GM23338 (cell line): ENCODE measurements around the gene S1PR3. TPM values are rescaled to one million over a fixed set of nuclear protein-coding genes. Genes with fewer than 3 reads are reported as not detected.

Source experiments
- ATAC-seq: fragments of 200-7000 bp; cut with Tn5 transposase; 3 replicates; pipeline ENCODE4 v1.9.1; 2020
- DNase-seq: peaks from one replicate; pipeline ENCODE4 v3.0.0-alpha.2; 2015; ENCODE audit warnings: low spot score
- H2AFZ ChIP-seq: fragments of 200-600 bp; sonication (generic); 2 replicates; pipeline ENCODE4 v1.8.0; 2016; ENCODE audit warnings: antibody characterized with exemption, mild to moderate bottlenecking, moderate library complexity
- H3F3A ChIP-seq: fragments of 200-600 bp; sonication (generic); replicated peaks from 2 replicates; pipeline ENCODE4 v1.8.0; 2017; ENCODE audit warnings: antibody characterized with exemption, mixed run types, low read depth
- H3K27ac ChIP-seq: fragments of 200-600 bp; sonication (generic); 2 replicates; pipeline ENCODE4 v1.6.1; 2016; ENCODE audit warnings: low read depth
- H3K27me3 ChIP-seq: fragments of 200-600 bp; sonication (generic); 2 replicates; pipeline ENCODE4 v1.8.0; 2016; ENCODE audit warnings: mild to moderate bottlenecking, mixed run types, moderate library complexity; ENCODE audit not compliant: insufficient read depth
- H3K36me3 ChIP-seq: fragments of 200-600 bp; sonication (generic); 2 replicates; pipeline ENCODE4 v1.8.0; 2016; ENCODE audit warnings: mild to moderate bottlenecking; ENCODE audit not compliant: insufficient read depth
- H3K4me1 ChIP-seq: fragments of 200-600 bp; sonication (generic); 2 replicates; pipeline ENCODE4 v1.8.0; 2016; ENCODE audit warnings: mild to moderate bottlenecking, moderate library complexity; ENCODE audit not compliant: insufficient read depth
- H3K4me2 ChIP-seq: fragments of 200-600 bp; sonication (generic); 2 replicates; pipeline ENCODE4 v1.7.1; 2017; ENCODE audit warnings: mixed run types
- H3K4me3 ChIP-seq: fragments of 200-600 bp; sonication (generic); 2 replicates; pipeline ENCODE4 v1.6.1; 2016; ENCODE audit warnings: mixed run types
- H3K79me2 ChIP-seq: fragments of 200-600 bp; sonication (generic); replicated peaks from 2 replicates; pipeline ENCODE4 v1.8.0; 2017; ENCODE audit warnings: mild to moderate bottlenecking; ENCODE audit not compliant: insufficient read depth
- H3K9me2 ChIP-seq: fragments of 200-600 bp; sonication (generic); 2 replicates; pipeline ENCODE4 v1.8.0; 2017; ENCODE audit not compliant: insufficient read depth
- H4K20me1 ChIP-seq: fragments of 200-600 bp; sonication (generic); replicated peaks from 2 replicates; pipeline ENCODE4 v1.8.0; 2017; ENCODE audit warnings: mild to moderate bottlenecking; ENCODE audit not compliant: insufficient read depth
- H3K27ac Mint-ChIP-seq: 2 replicates; pipeline ENCODE4 v1.8.0; 2020; ENCODE audit warnings: inconsistent platforms, mild to moderate bottlenecking, moderate library complexity, mixed read lengths
- H3K27me3 Mint-ChIP-seq: 3 replicates; pipeline ENCODE4 v1.8.0; 2022; ENCODE audit warnings: low read depth, mild to moderate bottlenecking, moderate library complexity, mixed read lengths, inconsistent platforms; ENCODE audit not compliant: insufficient read depth, poor library complexity
- H3K36me3 Mint-ChIP-seq: 3 replicates; pipeline ENCODE4 v1.8.0; 2021; ENCODE audit warnings: low read depth, mild to moderate bottlenecking, inconsistent platforms, moderate library complexity, mixed read lengths
- H3K4me1 Mint-ChIP-seq: 3 replicates; pipeline ENCODE4 v1.8.0; 2020; ENCODE audit warnings: mild to moderate bottlenecking, inconsistent platforms, mixed read lengths
- H3K4me3 Mint-ChIP-seq: 3 replicates; pipeline ENCODE4 v1.8.0; 2021; ENCODE audit warnings: moderate library complexity, mild to moderate bottlenecking, inconsistent platforms, mixed read lengths
- H3K9me3 Mint-ChIP-seq: 3 replicates; pipeline ENCODE4 v1.8.0; 2020; ENCODE audit warnings: moderate library complexity, mild to moderate bottlenecking, inconsistent platforms, mixed read lengths
- CREB1 ChIP-seq: fragments of 250-450 bp; sonication (Bioruptor Pico); IDR thresholded peaks from 2 replicates; pipeline ENCODE4 v1.5.0; 2020; ENCODE audit warnings: low read depth, mild to moderate bottlenecking, moderate library complexity
- EZH2 ChIP-seq: fragments of 200-600 bp; sonication (generic); IDR thresholded peaks from one replicate; pipeline ENCODE4 v1.8.0; 2017; ENCODE audit warnings: antibody characterized with exemption, mild to moderate bottlenecking, low read depth; ENCODE audit not compliant: unreplicated experiment
- EZH2phosphoT487 ChIP-seq: fragments of 200-600 bp; sonication (generic); IDR thresholded peaks from one replicate; pipeline ENCODE4 v1.8.1; 2018; ENCODE audit warnings: antibody characterized with exemption; ENCODE audit not compliant: unreplicated experiment
- JUNB ChIP-seq: IDR thresholded peaks from one replicate; pipeline ENCODE4 v1.6.1; 2016; ENCODE audit warnings: antibody characterized with exemption; ENCODE audit not compliant: unreplicated experiment
- NANOG ChIP-seq: IDR thresholded peaks from 2 replicates; pipeline ENCODE4 v1.6.1; 2016; ENCODE audit warnings: antibody characterized with exemption, borderline replicate concordance
- POLR2AphosphoS5 ChIP-seq: IDR thresholded peaks from 2 replicates; pipeline ENCODE4 v1.6.1; 2016; ENCODE audit warnings: antibody characterized with exemption, low read depth
- STAT1 ChIP-seq: IDR thresholded peaks from one replicate; pipeline ENCODE4 v1.6.1; 2016; ENCODE audit warnings: antibody characterized with exemption; ENCODE audit not compliant: unreplicated experiment
- ZNF114 ChIP-seq: fragments of 250-450 bp; sonication (Bioruptor Pico); IDR thresholded peaks from 2 replicates; pipeline ENCODE4 v1.5.0; 2020; ENCODE audit warnings: mild to moderate bottlenecking, moderate library complexity
- polyA plus RNA-seq: library from polyadenylated mRNA; unstranded; fragments of >200 nt; fragmentation: Nextera tagmentation; extraction: Ambion mirVana; gene quantifications from 2 replicates; pipeline ENCODE4 v1.2.1, GENCODE V29; 2016
- total RNA-seq: library from RNA; depleted of rRNA; stranded (reverse); fragments of >200 nt; shearing (Covaris generic); gene quantifications from 2 replicates; pipeline ENCODE4 v1.2.3, GENCODE V29; 2014
- TF ChIP-seq, protein P1 (sequence below): IDR thresholded peaks from 2 replicates; pipeline ENCODE4 v1.6.1; 2016; ENCODE audit warnings: antibody characterized with exemption
- TF ChIP-seq, protein P2 (sequence below): IDR thresholded peaks from one replicate; pipeline ENCODE4 v1.6.1; 2018; ENCODE audit warnings: antibody characterized with exemption; ENCODE audit not compliant: unreplicated experiment
- TF ChIP-seq, protein P3 (sequence below), 2 experiments: fragments of 200-600 bp in 1 of 2; sonication (generic) in 1 of 2; conservative IDR thresholded peaks; 2 replicates each; pipeline versions ENCODE4 v1.5.1 to v1.6.1; 2016 to 2017; ENCODE audit warnings: antibody characterized with exemption in 2 of 2, low read depth in 2 of 2, mild to moderate bottlenecking in 2 of 2, moderate library complexity in 1 of 2
- TF ChIP-seq, protein P4 (sequence below): fragments of 250-450 bp; sonication (Bioruptor Pico); IDR thresholded peaks from 2 replicates; pipeline ENCODE4 v1.5.0; 2020; ENCODE audit warnings: mild to moderate bottlenecking, moderate library complexity

The S1PR3 gene
- total and polyA plus RNA-seq, 2 experiments from 2014 or later, result 2.1 to 7.6 TPM

DNA sequence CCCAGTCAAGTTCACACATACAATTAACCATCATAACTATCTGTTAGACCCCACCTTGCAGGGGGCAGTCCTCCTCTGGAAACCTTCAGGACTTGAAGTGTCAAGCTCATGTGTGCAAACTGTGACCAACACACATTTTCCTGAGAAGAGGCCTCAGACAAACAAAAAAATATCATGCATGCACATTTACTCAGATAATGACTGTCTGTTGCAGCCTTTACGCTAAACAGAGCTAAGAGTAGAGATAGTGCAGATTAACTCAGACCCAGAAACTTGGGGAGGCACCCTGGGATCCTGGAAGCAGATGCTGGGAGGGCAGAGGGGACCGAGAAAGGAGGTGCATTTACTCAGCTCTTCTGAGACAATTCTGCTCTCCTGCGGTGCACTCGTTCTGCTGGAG is 3.6 kb upstream of the S1PR3 start:
- Mint-ChIP-seq H3K4me1 (peaks cover 31% of the 10 kb centered on the region), H3K27ac (no peak overlapping the region), H3K9me3 (0 out of 3 replicates have a peak, but pooled peaks cover 4% of the 10 kb centered on the region), H3K27me3 (peaks cover 12% of the 10 kb centered on the region), H3K4me3 (no peak overlapping the region), H3K36me3 (no peaks in the 10 kb centered on the region)
- no peak for DNase-seq
- H3K27me3 ChIP-seq, result peaks cover 12% of the 10 kb centered on the region
- peaks cover 25% of the 10 kb centered on the region for H3K4me1 ChIP-seq
- H3K79me2 ChIP-seq, result peaks cover 7% of the 10 kb centered on the region; the same call in 1 of the 2 replicates
- H3K4me2 ChIP-seq, result no peak overlapping the region
- 0 out of 2 replicates have a peak, but pooled peaks cover 7% of the 10 kb centered on the region for H3F3A ChIP-seq
- H2AFZ ChIP-seq, result no peak overlapping the region
- ATAC-seq, result no peak
- TF ChIP-seq EZH2 (no peak), EZH2phosphoT487 (no peak), POLR2AphosphoS5 (no peak), JUNB (no peak), STAT1 (no peak), NANOG (no peak), ZNF114 (no peak), CREB1 (CRISPR knock-in tag) (no peak)
- TF ChIP-seq, protein P1, sequence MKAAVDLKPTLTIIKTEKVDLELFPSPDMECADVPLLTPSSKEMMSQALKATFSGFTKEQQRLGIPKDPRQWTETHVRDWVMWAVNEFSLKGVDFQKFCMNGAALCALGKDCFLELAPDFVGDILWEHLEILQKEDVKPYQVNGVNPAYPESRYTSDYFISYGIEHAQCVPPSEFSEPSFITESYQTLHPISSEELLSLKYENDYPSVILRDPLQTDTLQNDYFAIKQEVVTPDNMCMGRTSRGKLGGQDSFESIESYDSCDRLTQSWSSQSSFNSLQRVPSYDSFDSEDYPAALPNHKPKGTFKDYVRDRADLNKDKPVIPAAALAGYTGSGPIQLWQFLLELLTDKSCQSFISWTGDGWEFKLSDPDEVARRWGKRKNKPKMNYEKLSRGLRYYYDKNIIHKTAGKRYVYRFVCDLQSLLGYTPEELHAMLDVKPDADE, result no peak
- TF ChIP-seq, protein P2, sequence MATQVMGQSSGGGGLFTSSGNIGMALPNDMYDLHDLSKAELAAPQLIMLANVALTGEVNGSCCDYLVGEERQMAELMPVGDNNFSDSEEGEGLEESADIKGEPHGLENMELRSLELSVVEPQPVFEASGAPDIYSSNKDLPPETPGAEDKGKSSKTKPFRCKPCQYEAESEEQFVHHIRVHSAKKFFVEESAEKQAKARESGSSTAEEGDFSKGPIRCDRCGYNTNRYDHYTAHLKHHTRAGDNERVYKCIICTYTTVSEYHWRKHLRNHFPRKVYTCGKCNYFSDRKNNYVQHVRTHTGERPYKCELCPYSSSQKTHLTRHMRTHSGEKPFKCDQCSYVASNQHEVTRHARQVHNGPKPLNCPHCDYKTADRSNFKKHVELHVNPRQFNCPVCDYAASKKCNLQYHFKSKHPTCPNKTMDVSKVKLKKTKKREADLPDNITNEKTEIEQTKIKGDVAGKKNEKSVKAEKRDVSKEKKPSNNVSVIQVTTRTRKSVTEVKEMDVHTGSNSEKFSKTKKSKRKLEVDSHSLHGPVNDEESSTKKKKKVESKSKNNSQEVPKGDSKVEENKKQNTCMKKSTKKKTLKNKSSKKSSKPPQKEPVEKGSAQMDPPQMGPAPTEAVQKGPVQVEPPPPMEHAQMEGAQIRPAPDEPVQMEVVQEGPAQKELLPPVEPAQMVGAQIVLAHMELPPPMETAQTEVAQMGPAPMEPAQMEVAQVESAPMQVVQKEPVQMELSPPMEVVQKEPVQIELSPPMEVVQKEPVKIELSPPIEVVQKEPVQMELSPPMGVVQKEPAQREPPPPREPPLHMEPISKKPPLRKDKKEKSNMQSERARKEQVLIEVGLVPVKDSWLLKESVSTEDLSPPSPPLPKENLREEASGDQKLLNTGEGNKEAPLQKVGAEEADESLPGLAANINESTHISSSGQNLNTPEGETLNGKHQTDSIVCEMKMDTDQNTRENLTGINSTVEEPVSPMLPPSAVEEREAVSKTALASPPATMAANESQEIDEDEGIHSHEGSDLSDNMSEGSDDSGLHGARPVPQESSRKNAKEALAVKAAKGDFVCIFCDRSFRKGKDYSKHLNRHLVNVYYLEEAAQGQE, result no peak
- TF ChIP-seq, protein P3, sequence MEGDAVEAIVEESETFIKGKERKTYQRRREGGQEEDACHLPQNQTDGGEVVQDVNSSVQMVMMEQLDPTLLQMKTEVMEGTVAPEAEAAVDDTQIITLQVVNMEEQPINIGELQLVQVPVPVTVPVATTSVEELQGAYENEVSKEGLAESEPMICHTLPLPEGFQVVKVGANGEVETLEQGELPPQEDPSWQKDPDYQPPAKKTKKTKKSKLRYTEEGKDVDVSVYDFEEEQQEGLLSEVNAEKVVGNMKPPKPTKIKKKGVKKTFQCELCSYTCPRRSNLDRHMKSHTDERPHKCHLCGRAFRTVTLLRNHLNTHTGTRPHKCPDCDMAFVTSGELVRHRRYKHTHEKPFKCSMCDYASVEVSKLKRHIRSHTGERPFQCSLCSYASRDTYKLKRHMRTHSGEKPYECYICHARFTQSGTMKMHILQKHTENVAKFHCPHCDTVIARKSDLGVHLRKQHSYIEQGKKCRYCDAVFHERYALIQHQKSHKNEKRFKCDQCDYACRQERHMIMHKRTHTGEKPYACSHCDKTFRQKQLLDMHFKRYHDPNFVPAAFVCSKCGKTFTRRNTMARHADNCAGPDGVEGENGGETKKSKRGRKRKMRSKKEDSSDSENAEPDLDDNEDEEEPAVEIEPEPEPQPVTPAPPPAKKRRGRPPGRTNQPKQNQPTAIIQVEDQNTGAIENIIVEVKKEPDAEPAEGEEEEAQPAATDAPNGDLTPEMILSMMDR (conservative IDR thresholded peaks at IDR 0.05; ENCODE audit: low read depth in 2 of 2), result no peak
- TF ChIP-seq, protein P4, sequence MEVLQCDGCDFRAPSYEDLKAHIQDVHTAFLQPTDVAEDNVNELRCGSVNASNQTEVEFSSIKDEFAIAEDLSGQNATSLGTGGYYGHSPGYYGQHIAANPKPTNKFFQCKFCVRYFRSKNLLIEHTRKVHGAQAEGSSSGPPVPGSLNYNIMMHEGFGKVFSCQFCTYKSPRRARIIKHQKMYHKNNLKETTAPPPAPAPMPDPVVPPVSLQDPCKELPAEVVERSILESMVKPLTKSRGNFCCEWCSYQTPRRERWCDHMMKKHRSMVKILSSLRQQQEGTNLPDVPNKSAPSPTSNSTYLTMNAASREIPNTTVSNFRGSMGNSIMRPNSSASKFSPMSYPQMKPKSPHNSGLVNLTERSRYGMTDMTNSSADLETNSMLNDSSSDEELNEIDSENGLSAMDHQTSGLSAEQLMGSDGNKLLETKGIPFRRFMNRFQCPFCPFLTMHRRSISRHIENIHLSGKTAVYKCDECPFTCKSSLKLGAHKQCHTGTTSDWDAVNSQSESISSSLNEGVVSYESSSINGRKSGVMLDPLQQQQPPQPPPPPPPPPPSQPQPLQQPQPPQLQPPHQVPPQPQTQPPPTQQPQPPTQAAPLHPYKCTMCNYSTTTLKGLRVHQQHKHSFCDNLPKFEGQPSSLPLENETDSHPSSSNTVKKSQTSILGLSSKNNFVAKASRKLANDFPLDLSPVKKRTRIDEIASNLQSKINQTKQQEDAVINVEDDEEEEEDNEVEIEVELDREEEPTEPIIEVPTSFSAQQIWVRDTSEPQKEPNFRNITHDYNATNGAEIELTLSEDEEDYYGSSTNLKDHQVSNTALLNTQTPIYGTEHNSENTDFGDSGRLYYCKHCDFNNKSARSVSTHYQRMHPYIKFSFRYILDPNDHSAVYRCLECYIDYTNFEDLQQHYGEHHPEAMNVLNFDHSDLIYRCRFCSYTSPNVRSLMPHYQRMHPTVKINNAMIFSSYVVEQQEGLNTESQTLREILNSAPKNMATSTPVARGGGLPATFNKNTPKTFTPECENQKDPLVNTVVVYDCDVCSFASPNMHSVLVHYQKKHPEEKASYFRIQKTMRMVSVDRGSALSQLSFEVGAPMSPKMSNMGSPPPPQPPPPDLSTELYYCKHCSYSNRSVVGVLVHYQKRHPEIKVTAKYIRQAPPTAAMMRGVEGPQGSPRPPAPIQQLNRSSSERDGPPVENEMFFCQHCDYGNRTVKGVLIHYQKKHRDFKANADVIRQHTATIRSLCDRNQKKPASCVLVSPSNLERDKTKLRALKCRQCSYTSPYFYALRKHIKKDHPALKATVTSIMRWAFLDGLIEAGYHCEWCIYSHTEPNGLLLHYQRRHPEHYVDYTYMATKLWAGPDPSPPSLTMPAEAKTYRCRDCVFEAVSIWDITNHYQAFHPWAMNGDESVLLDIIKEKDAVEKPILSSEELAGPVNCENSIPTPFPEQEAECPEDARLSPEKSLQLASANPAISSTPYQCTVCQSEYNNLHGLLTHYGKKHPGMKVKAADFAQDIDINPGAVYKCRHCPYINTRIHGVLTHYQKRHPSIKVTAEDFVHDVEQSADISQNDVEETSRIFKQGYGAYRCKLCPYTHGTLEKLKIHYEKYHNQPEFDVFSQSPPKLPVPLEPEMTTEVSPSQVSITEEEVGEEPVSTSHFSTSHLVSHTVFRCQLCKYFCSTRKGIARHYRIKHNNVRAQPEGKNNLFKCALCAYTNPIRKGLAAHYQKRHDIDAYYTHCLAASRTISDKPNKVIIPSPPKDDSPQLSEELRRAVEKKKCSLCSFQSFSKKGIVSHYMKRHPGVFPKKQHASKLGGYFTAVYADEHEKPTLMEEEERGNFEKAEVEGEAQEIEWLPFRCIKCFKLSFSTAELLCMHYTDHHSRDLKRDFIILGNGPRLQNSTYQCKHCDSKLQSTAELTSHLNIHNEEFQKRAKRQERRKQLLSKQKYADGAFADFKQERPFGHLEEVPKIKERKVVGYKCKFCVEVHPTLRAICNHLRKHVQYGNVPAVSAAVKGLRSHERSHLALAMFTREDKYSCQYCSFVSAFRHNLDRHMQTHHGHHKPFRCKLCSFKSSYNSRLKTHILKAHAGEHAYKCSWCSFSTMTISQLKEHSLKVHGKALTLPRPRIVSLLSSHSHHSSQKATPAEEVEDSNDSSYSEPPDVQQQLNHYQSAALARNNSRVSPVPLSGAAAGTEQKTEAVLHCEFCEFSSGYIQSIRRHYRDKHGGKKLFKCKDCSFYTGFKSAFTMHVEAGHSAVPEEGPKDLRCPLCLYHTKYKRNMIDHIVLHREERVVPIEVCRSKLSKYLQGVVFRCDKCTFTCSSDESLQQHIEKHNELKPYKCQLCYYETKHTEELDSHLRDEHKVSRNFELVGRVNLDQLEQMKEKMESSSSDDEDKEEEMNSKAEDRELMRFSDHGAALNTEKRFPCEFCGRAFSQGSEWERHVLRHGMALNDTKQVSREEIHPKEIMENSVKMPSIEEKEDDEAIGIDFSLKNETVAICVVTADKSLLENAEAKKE (CRISPR knock-in tag), result no peak
- no peaks in the 10 kb centered on the region for H4K20me1 ChIP-seq
- no peak overlapping the region for H3K27ac ChIP-seq
- H3K4me3 ChIP-seq, result no peak overlapping the region
- no peaks in the 10 kb centered on the region for H3K9me2 ChIP-seq
- no peaks in the 10 kb centered on the region for H3K36me3 ChIP-seq
